ENCODE data around the gene LAMA2. TPM values are rescaled to one million over a fixed set of nuclear protein-coding genes. Genes with fewer than 3 reads are reported as not detected.

The LAMA2 gene
- total RNA-seq, 1 experiment from 2014 or later, result 8.2 TPM

- ChIA-PET POLR2A (interaction anchor here (0.6 to 1.3 kb wide), 5 partner anchors 8 to 350 kb away, joined by 3 to 5 read pairs (median 4); no protein-coding TSS in a partner anchor), CTCF (interaction anchor here (0.8 to 5.7 kb wide), 19 partner anchors 8 to 783 kb away, joined by 3 to 45 read pairs (median 4); no protein-coding TSS in a partner anchor), RAD21 (ENCODE audit: low non-redundant PET in 1 of 2, low total read pairs in 2 of 2, uncharacterized antibody in 2 of 2, unreplicated experiment in 2 of 2) (interaction anchor here (0.9 to 1.5 kb wide), 3 partner anchors 69 to 98 kb away, joined by 3 to 5 read pairs (median 4); no protein-coding TSS in a partner anchor)
- intact Hi-C loops (cut with micrococcal nuclease), result loop anchor here (1.0 to 5.0 kb wide), 7 partner anchors 67 to 521 kb away; no protein-coding TSS in a partner anchor
- peaks cover 61 to 73% of the 10 kb centered on the region in 2 experiments for H3K4me1 ChIP-seq (ENCODE audit: control insufficient read depth in 1 of 2, insufficient read depth in 2 of 2, low read length in 2 of 2)
- H3K9me2 ChIP-seq (ENCODE audit: insufficient read depth), result no peaks in the 10 kb centered on the region
- DNase-seq (ENCODE audit: low read depth, low spot score), result no peak
- TF ChIP-seq CTCF (IDR thresholded peaks at IDR 0.05 in 2 of 3, conservative IDR thresholded peaks at IDR 0.05 in 1 of 3; ENCODE audit: borderline replicate concordance in 1 of 3, insufficient read depth in 1 of 3, low read depth in 2 of 3, low read length in 2 of 3) (no peak), RAD21 (IDR thresholded peaks at IDR 0.05; ENCODE audit: low read depth) (no peak), TCF7L2 (IDR thresholded peaks at IDR 0.05; ENCODE audit: borderline replicate concordance, extremely low read depth, insufficient read depth, insufficient read length) (peak; percentile 8), CEBPB (IDR thresholded peaks at IDR 0.05; ENCODE audit: low read depth) (peak; percentile 69), MAX (IDR thresholded peaks at IDR 0.05) (peak; percentile 58), JUND (IDR thresholded peaks at IDR 0.05) (peak; percentile 38; the same call in 1 of the 2 replicates), ZFX (IDR thresholded peaks at IDR 0.05) (no peak), POLR2A (IDR thresholded peaks at IDR 0.05; ENCODE audit: borderline replicate concordance, extremely low read depth, insufficient read depth, insufficient read length) (no peak), SP1 (IDR thresholded peaks at IDR 0.05; ENCODE audit: low read depth) (peak; percentile 35; the same call in 1 of the 2 replicates)
- H3K9ac ChIP-seq (ENCODE audit: low read length), result peak overlapping the region; percentile 67
- no peak for ATAC-seq
- no peaks in the 10 kb centered on the region for H3K9me3 ChIP-seq (ENCODE audit: control insufficient read depth in 1 of 2, insufficient read depth in 1 of 2, low read depth in 1 of 2, low read length in 2 of 2)
- H4K20me1 ChIP-seq (ENCODE audit: insufficient read depth), result no peaks in the 10 kb centered on the region
- no peak overlapping the region for H3K4me3 ChIP-seq (replicated peaks in 1 of 2; ENCODE audit: low read depth in 1 of 2, low read length in 2 of 2)
- 0 out of 4 replicates have a peak, but pooled peaks cover 0 to 3% of the 10 kb centered on the region in 2 experiments for H3K36me3 ChIP-seq (ENCODE audit: control insufficient read depth in 1 of 2, insufficient read depth in 2 of 2, low read length in 2 of 2)
- H3K27ac ChIP-seq (ENCODE audit: low read depth, low read length), result peak overlapping the region; percentile 97
- H2AFZ ChIP-seq (ENCODE audit: low read depth, low read length, poor library complexity, severe bottlenecking), result peak overlapping the region; percentile 14
- H3K4me2 ChIP-seq (ENCODE audit: low read length), result peak overlapping the region; percentile 64
- no peaks in the 10 kb centered on the region for H3K27me3 ChIP-seq (ENCODE audit: insufficient read depth, low read length)
- TSS peak; percentile 7 for BruUV-seq (replicated peaks)
- H3K79me2 ChIP-seq (ENCODE audit: insufficient read depth, low read length), result no peaks in the 10 kb centered on the region
These were observed 616.9 kb downstream of the LAMA2 start for GRCh38 chr6:129499843-129500219.
